NCI-H146 (cell line): ENCODE measurements around the gene SP140L.
"Not testable (repeated sequence)": the region's sequence is repeated elsewhere in the genome, so short reads cannot be mapped to it uniquely, and the experiment has no call there.

Experiments
- DNase-seq: peaks from one replicate; lab custom pipeline; 2025; lab: John Stamatoyannopoulos, UW

SP140L gene

DNA sequence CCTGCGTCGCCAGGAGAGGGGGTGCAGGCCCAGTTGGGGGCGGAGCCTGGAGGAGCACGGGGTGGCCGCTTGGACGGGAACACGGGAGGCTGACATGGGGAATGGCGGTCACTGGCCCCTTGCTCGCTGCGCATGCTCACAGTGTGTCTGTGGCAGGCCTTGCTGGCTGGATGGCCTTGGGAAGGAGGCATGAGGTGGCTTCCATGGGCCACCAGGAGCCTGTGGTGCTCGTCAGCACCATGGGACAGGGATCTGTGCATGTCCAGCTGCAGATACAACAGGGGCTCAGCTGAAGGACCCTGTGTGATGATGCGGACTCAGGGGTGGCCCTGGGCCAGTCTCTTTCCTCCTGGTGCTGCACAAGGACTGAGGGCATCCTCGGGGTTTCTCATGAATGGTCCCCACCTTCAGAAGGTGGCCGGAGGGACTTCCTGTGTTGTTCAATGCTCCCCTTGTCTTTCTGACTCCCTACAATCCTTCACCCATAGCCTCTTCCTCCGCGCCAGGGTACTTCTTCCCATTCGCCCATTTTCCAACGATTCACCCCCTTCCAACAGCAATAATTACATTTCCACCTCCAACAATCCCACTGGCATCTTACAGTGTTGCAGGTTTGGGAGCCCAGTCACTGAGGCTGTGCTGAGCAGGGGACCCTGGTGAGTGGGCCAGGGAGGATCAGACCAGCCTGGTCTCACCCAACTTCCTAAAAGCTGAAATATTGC is 3.4 kb upstream of the SP140L start:
- DNase-seq = peak; percentile 7

GRCh38 chr2:230324503-230324902 is 2.5 kb upstream of the SP140L start:
- DNase-seq = no peak

- DNase-seq = no peak
Measured at GRCh38 chr2:230325316-230326243, 1.4 kb upstream of the SP140L start.

DNA sequence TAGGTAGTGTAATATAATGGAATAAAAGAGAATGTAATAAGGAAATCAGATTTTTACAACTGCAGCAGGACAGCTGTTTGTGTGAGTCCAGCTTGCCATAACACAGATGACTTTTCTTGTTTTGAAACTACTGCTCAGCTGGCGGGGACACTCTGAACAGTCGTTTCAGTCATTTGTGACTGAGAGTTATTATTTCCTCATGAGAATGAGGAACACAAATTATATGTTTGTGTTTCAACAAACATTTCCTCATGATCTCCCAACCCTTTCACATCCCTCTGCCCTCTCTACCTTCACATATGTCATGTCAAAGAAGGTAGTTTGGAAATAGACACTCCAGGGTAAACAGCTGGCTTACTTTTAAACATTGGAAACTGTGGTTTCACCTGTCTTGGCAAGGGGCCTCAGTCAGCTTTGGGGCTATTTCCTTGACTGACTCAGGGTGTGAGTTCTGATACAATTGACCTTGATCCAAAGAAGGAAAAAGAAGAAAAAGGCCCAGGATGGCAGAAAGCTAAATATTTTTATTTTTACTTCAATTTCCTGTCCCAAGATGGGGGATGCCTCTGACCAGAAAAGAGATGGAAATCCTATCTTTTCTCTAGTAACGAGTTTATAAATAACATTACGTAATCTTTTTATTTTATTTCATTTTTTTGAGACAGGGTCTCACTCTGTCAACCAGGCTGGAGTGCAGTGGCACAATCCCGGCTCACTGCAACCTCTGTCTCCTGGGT is 593 bp downstream of the SP140L start:
- no peak for DNase-seq

GRCh38 chr2:230328155-230328458 is 1.1 kb downstream of the SP140L start:
- DNase-seq = no peak

DNA sequence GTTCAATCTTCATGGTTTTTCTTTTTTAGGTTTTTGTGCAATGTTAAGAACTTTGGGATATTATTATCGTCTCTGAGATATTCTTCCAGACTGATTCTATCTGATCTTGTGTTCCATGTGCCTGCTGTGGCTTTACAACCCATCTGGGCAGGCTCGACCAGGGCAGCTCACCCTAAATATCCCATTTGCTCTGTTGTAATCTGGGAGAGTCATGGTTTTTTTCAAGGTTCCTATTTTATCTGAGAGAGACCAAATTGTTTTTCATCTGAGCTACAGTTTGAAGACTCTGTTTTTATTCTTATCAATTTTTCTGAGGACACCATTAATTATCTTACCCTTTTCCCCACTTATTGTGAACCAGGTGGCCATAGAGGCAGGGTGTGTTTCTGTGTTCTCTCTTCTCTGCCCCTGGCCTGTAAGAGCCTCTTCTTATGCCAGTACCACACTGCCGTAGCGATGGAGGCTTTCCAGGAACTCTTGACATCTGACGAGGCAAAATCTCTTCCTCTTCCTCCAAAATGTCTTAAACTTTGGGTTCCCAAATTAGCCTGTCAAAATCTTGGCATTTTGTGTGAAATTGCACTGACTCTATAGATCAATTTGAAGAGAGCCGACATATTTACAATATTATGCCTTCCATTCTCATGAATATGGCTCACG is 3.1 kb downstream of the SP140L start:
- DNase-seq = no peak

GRCh38 chr2:230330725-230331124 is 3.7 kb downstream of the SP140L start:
- DNase-seq = no peak

GRCh38 chr2:230335461-230335863 is 8.5 kb downstream of the SP140L start:
- no peak for DNase-seq

GRCh38 chr2:230335864-230336506 is 9.0 kb downstream of the SP140L start:
- no peak for DNase-seq

- not testable (repeated sequence) for DNase-seq
Measured at GRCh38 chr2:230341936-230342528, 15.0 kb downstream of the SP140L start.

- not testable (repeated sequence) for DNase-seq
Measured at GRCh38 chr2:230343041-230343624, 16.1 kb downstream of the SP140L start.

DNA sequence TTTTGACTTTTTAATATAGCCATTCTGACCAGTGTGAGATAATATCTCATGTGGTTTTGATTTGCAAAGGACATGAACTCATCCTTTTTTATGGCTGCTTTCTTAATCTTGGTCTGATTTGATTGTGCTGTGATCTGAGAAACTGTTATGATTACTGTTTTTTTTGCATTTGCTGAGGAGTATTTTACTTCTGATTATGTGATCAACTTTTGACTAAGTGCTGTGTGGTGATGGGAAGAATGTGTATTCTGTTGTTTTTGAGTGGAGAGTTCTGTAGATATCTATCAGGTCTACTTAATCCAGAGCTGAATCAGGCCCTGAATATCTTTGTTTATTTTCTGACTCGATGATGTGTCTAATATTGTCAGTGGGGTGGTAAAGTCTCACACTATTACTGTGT is 16.8 kb downstream of the SP140L start:
- DNase-seq = no peak

DNA sequence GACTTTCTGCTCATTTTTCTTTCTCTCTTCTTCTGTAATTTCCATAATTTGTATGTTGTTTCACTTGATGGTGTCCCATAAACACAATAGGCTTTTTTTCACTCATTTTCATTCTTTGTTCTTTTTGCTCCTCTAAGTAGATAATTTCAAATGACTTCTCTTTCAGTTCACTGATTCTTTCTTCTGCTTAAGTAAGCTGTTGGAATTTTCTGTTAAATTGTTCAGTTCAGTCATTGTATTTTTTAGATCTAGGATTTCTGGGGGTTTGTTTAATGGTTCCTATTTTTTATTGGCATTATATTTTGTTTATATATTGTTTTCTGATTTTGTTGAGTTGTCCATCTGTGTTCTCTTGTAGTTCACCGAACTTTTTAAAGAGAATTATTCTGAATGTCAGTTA is 19.5 kb downstream of the SP140L start:
- DNase-seq = no peak

DNA sequence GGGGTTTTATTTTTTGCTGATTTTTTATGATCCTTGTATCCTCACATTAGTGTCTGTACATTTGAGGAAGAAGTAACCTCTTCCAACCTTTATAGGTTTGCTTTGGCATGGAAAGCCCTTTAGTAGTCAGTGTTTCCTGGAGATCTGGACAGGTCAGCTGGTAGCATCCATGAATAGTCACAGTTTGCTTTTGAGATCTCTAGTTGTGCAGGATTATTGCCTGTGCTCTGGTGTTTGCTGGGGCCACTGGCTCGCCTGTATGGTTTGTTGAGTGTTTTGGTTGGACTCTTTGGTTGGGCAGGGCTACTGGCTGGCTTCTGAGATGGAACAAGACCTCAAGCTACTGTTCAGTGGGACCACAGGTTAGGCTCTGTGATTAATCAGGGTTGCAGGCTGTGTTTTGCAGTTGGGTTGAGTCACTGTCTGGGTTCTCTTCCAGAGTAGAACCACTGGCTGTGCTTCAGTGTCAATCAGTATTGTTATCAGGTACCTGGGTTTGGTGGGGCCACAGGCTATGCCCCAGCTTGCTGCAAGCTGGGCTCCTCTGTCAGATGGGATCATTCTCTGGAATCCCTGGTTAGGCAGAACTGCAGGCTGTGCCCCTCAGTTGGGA is 20.0 kb downstream of the SP140L start:
- no peak for DNase-seq

- DNase-seq = no peak
Measured at GRCh38 chr2:230347659-230348305, 20.8 kb downstream of the SP140L start.

DNA sequence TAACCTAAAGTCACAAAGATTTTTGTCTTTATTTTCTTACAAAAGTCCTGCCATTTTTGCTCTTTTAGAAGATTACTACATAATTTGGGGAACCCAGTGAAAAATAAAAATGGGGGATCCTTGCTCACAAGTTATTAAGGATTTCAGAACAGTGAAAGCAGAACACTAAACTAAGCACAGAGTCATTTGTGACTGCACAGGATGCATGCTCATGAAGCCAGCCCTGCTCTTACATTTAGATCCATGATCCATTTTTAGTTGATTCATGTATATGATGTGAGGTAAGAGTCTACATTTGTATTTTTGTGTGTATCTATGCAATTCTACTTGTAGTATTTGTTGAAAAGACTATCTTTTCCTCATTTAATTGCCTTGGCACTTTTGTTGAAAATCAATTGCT is 21.8 kb downstream of the SP140L start:
- DNase-seq = no peak

- no peak for DNase-seq
Measured at GRCh38 chr2:230356084-230356483, 29.1 kb downstream of the SP140L start.

- DNase-seq = no peak
Measured at GRCh38 chr2:230358305-230358704, 31.3 kb downstream of the SP140L start.

- no peak for DNase-seq
Measured at GRCh38 chr2:230360028-230360427, 33.0 kb downstream of the SP140L start.
